ENCODE results near the gene ZNF740.
"Not testable (repeated sequence)": the region's sequence is repeated elsewhere in the genome, so short reads cannot be mapped to it uniquely, and the experiment has no call there.

The ZNF740 gene

GRCh38 chr12:53174881-53175491, 5.5 kb upstream of the ZNF740 start:
- FAIRE-seq = peak; percentile 11

- FAIRE-seq = no peak
These were observed 3.8 kb upstream of the ZNF740 start for GRCh38 chr12:53176750-53177149.

- not testable (repeated sequence) for FAIRE-seq
These were observed 3.1 kb upstream of the ZNF740 start for GRCh38 chr12:53177447-53177846.

GRCh38 chr12:53178803-53179202, 1.7 kb upstream of the ZNF740 start:
- not testable (repeated sequence) for FAIRE-seq

GRCh38 chr12:53179687-53180219, 769 bp upstream of the ZNF740 start:
- no peak for FAIRE-seq

- FAIRE-seq = no peak
These were observed 566 bp downstream of the ZNF740 start for GRCh38 chr12:53180931-53181645.

GRCh38 chr12:53181935-53182334, 1.4 kb downstream of the ZNF740 start:
- no peak for FAIRE-seq

- no peak for FAIRE-seq
These were observed 2.4 kb downstream of the ZNF740 start for GRCh38 chr12:53182903-53183302.

- no peak for FAIRE-seq
These were observed 4.3 kb downstream of the ZNF740 start for GRCh38 chr12:53184828-53185227.

GRCh38 chr12:53185582-53186153, 5.1 kb downstream of the ZNF740 start:
- no peak for FAIRE-seq

- no peak for FAIRE-seq
These were observed 6.2 kb downstream of the ZNF740 start for GRCh38 chr12:53186745-53187144.

- FAIRE-seq = no peak
These were observed 6.8 kb downstream of the ZNF740 start for GRCh38 chr12:53187145-53187899.

- FAIRE-seq = no peak
These were observed 9.7 kb downstream of the ZNF740 start for GRCh38 chr12:53190108-53190729.

- no peak for FAIRE-seq
These were observed 10.8 kb downstream of the ZNF740 start for GRCh38 chr12:53191096-53191884.

GRCh38 chr12:53191885-53192530, 11.5 kb downstream of the ZNF740 start:
- no peak for FAIRE-seq

- FAIRE-seq = no peak
These were observed 12.1 kb downstream of the ZNF740 start for GRCh38 chr12:53192531-53193021.

- no peak for FAIRE-seq
These were observed 12.5 kb downstream of the ZNF740 start for GRCh38 chr12:53193040-53193439.

- no peak for FAIRE-seq
These were observed 13.6 kb downstream of the ZNF740 start for GRCh38 chr12:53193985-53194716.

- FAIRE-seq = no peak
These were observed 14.5 kb downstream of the ZNF740 start for GRCh38 chr12:53194973-53195372.

Measured in G401.6 (cell line).